H1 (cell line): ENCODE measurements around the gene MYOM1. TPM values are rescaled to one million over a fixed set of nuclear protein-coding genes. Genes with fewer than 3 reads are reported as not detected.

Experiments used
- CTCF ChIA-PET: fragments of 300-600 bp; sonication (Branson Sonifier 250); formaldehyde crosslinking; loops from one replicate; lab custom pipeline; 2021; ENCODE audit not compliant: partially characterized antibody; lab: Charles Lee
- POLR2A ChIA-PET: fragments of 300-600 bp; sonication (Branson Sonifier 250); formaldehyde crosslinking; loops from one replicate; lab custom pipeline; 2021; ENCODE audit warnings: inconsistent platforms; ENCODE audit not compliant: partially characterized antibody; lab: Charles Lee
- DNase-seq, 2 experiments: peaks; one replicate each; pipeline versions ENCODE4 v3.0.0 to v3.0.0-alpha.2; 2010 to 2022; ENCODE audit warnings: low spot score in 2 of 2, low read depth in 1 of 2, mixed read lengths in 1 of 2
- FAIRE-seq: peaks from 2 replicates; lab custom pipeline; 2011; peaks lifted over from hg19 to GRCh38; lab: Jason Lieb, UNC
- H2AFZ ChIP-seq: 2 replicates; pipeline ENCODE4 v1.8.1; 2012; ENCODE audit warnings: low read length, inconsistent platforms
- H2AK5ac ChIP-seq: 2 replicates; pipeline ENCODE4 v1.6.1; 2013; ENCODE audit warnings: low read depth, low read length
- H2BK120ac ChIP-seq: replicated peaks from 2 replicates; pipeline ENCODE3; 2013; ENCODE audit warnings: low read depth, low read length, inconsistent platforms
- H2BK12ac ChIP-seq: 2 replicates; pipeline ENCODE4 v1.6.1; 2013; ENCODE audit warnings: low read depth, low read length
- H2BK15ac ChIP-seq: 2 replicates; pipeline ENCODE4 v1.6.1; 2013; ENCODE audit warnings: low read length
- H2BK20ac ChIP-seq: 2 replicates; pipeline ENCODE4 v1.6.1; 2013; ENCODE audit warnings: low read length
- H2BK5ac ChIP-seq: 2 replicates; pipeline ENCODE4 v1.6.1; 2013; ENCODE audit warnings: low read depth, low read length
- H3K14ac ChIP-seq: 2 replicates; pipeline ENCODE4 v1.6.1; 2013; ENCODE audit warnings: inconsistent platforms; ENCODE audit not compliant: insufficient read length
- H3K18ac ChIP-seq: 2 replicates; pipeline ENCODE4 v1.6.1; 2013; ENCODE audit warnings: low read length; ENCODE audit errors: extremely low read depth
- H3K23ac ChIP-seq: 2 replicates; pipeline ENCODE4 v1.6.1; 2013; ENCODE audit warnings: inconsistent platforms; ENCODE audit not compliant: insufficient read length
- H3K23me2 ChIP-seq: 2 replicates; pipeline ENCODE4 v1.6.1; 2013; ENCODE audit warnings: low read depth, low read length
- H3K27ac ChIP-seq: 2 replicates; pipeline ENCODE4 v1.6.1; 2011; ENCODE audit warnings: low read depth, low read length, inconsistent platforms
- H3K27me3 ChIP-seq, 4 experiments: replicated peaks in 1 of 4; 1 replicate in 1 of 4; 2 replicates in 3 of 4; pipeline versions ENCODE4 v1.6.1 to v1.8.1; 2011 to 2013; ENCODE audit warnings: low read length in 3 of 4, mild to moderate bottlenecking in 3 of 4, inconsistent platforms in 2 of 4, mixed read lengths in 2 of 4, moderate library complexity in 1 of 4; ENCODE audit not compliant: control insufficient read depth in 3 of 4, insufficient read depth in 3 of 4; ENCODE audit errors: extremely low read depth in 1 of 4
- H3K36me3 ChIP-seq, 4 experiments: 2 replicates each; pipeline versions ENCODE4 v1.6.1 to v1.8.1; 2011 to 2013; ENCODE audit warnings: mild to moderate bottlenecking in 4 of 4, low read length in 3 of 4, moderate library complexity in 2 of 4, control low read depth in 1 of 4, inconsistent platforms in 1 of 4; ENCODE audit not compliant: insufficient read depth in 4 of 4, control insufficient read depth in 2 of 4
- H3K4ac ChIP-seq: replicated peaks from 2 replicates; pipeline ENCODE3; 2013; ENCODE audit warnings: low read length, low read depth, mixed read lengths, inconsistent platforms; ENCODE audit not compliant: insufficient read length
- H3K4me1 ChIP-seq, 4 experiments: replicated peaks in 1 of 4; 1 replicate in 1 of 4; 2 replicates in 3 of 4; pipeline versions ENCODE4 v1.6.1 to v1.8.1; 2011 to 2013; ENCODE audit warnings: low read length in 3 of 4, inconsistent platforms in 2 of 4, mixed read lengths in 1 of 4; ENCODE audit not compliant: insufficient read depth in 4 of 4, control insufficient read depth in 3 of 4
- H3K4me2 ChIP-seq, 2 experiments: 2 replicates each; pipeline versions ENCODE4 v1.6.1 to v1.8.1; 2011 to 2013; ENCODE audit warnings: low read depth in 2 of 2, low read length in 2 of 2, control low read depth in 1 of 2, inconsistent platforms in 1 of 2, mild to moderate bottlenecking in 1 of 2; ENCODE audit not compliant: insufficient read depth in 1 of 2
- H3K4me3 ChIP-seq, 4 experiments: fragments of 200-600, 300-600 bp in 1 of 4; sonication (generic), shearing (Covaris generic), sonication (Bioruptor Twin) in 1 of 4; 2 replicates each; pipeline versions ENCODE4 v1.5.1 to v1.8.1; 2011 to 2016; ENCODE audit warnings: low read length in 4 of 4, low read depth in 3 of 4, control low read depth in 2 of 4, inconsistent platforms in 2 of 4, mild to moderate bottlenecking in 2 of 4, mixed read lengths in 1 of 4, moderate library complexity in 1 of 4; ENCODE audit not compliant: insufficient read depth in 2 of 4; ENCODE audit errors: extremely low read depth in 1 of 4
- H3K56ac ChIP-seq: replicated peaks from 2 replicates; pipeline ENCODE3; 2013; ENCODE audit warnings: low read depth, mild to moderate bottlenecking, mixed read lengths, low read length, inconsistent platforms; ENCODE audit not compliant: insufficient read length
- H3K79me1 ChIP-seq: 2 replicates; pipeline ENCODE4 v1.6.1; 2013; ENCODE audit warnings: low read depth, low read length, control low read depth
- H3K79me2 ChIP-seq, 2 experiments: 2 replicates each; pipeline versions ENCODE4 v1.6.1 to v1.8.1; 2012 to 2013; ENCODE audit warnings: low read length in 2 of 2, mild to moderate bottlenecking in 2 of 2, inconsistent platforms in 1 of 2; ENCODE audit not compliant: insufficient read depth in 2 of 2, control insufficient read depth in 1 of 2
- H3K9ac ChIP-seq, 4 experiments: replicated peaks in 1 of 4; 1 replicate in 1 of 4; 2 replicates in 3 of 4; pipeline versions ENCODE4 v1.6.1 to v1.8.1; 2011 to 2013; ENCODE audit warnings: low read depth in 3 of 4, low read length in 3 of 4, control low read depth in 2 of 4, mild to moderate bottlenecking in 2 of 4, moderate library complexity in 2 of 4, inconsistent platforms in 1 of 4; ENCODE audit errors: extremely low read depth in 1 of 4
- H3K9me3 ChIP-seq, 2 experiments: 2 replicates each; pipeline versions ENCODE4 v1.6.1 to v1.8.1; 2012 to 2013; ENCODE audit warnings: mild to moderate bottlenecking in 2 of 2, moderate library complexity in 2 of 2, control low read depth in 1 of 2, inconsistent platforms in 1 of 2, low read depth in 1 of 2, low read length in 1 of 2, mixed read lengths in 1 of 2; ENCODE audit not compliant: insufficient read depth in 2 of 2
- H4K20me1 ChIP-seq, 2 experiments: replicated peaks in 1 of 2; 2 replicates each; pipeline versions ENCODE3 to v1.8.1; 2011 to 2013; ENCODE audit warnings: inconsistent platforms in 2 of 2, low read length in 2 of 2, mild to moderate bottlenecking in 1 of 2; ENCODE audit not compliant: insufficient read depth in 2 of 2, control insufficient read depth in 1 of 2
- H4K5ac ChIP-seq: 2 replicates; pipeline ENCODE4 v1.6.1; 2013; ENCODE audit warnings: low read length, low read depth, mixed read lengths, inconsistent platforms; ENCODE audit not compliant: insufficient read length
- H4K8ac ChIP-seq: 2 replicates; pipeline ENCODE4 v1.8.0; 2013; ENCODE audit warnings: mild to moderate bottlenecking, moderate library complexity, low read length, inconsistent platforms; ENCODE audit not compliant: insufficient read depth; ENCODE audit errors: extremely low read depth
- H4K91ac ChIP-seq: replicated peaks from 2 replicates; pipeline ENCODE3; 2013; ENCODE audit warnings: low read length, mixed read lengths, inconsistent platforms; ENCODE audit not compliant: insufficient read length
- ATF3 ChIP-seq: IDR thresholded peaks from 2 replicates; pipeline ENCODE4 v1.6.1; 2011; ENCODE audit warnings: low read depth, mild to moderate bottlenecking, low read length; ENCODE audit not compliant: insufficient read depth
- BACH1 ChIP-seq: IDR thresholded peaks from 2 replicates; pipeline ENCODE4 v1.6.1; 2012; ENCODE audit warnings: low read length, improper control_type of control experiment
- JUN ChIP-seq: IDR thresholded peaks from 2 replicates; pipeline ENCODE4 v1.6.1; 2011; ENCODE audit warnings: low read depth, mild to moderate bottlenecking, improper control_type of control experiment, low read length
- KDM5A ChIP-seq: fragments of 200-600 bp; IDR thresholded peaks from 2 replicates; pipeline ENCODE4 v1.7.1; 2012; ENCODE audit warnings: mild to moderate bottlenecking, low read length, inconsistent platforms, mixed read lengths
- NANOG ChIP-seq: IDR thresholded peaks from 2 replicates; pipeline ENCODE4 v1.6.1; 2011; ENCODE audit warnings: low read length, low read depth, mild to moderate bottlenecking, inconsistent platforms; ENCODE audit not compliant: insufficient read depth, poor library complexity, severe bottlenecking
- SIX5 ChIP-seq: IDR thresholded peaks from 2 replicates; pipeline ENCODE4 v1.6.1; 2011; ENCODE audit warnings: mild to moderate bottlenecking, low read depth, low read length
- SRF ChIP-seq: IDR thresholded peaks from 2 replicates; pipeline ENCODE4 v1.6.1; 2011; ENCODE audit warnings: mild to moderate bottlenecking, low read depth, low read length, moderate library complexity
- WGBS, 2 experiments: shearing (Covaris generic) in 1 of 2; methylation state at CpG; one replicate each; pipeline versions ENCODE4 v1.1.6 to v1.1.7; 2013 to 2015; ENCODE audit warnings: low lambda C conversion rate in 2 of 2, mixed read lengths in 2 of 2, inconsistent platforms in 1 of 2, low coverage in 1 of 2, missing lambda C conversion rate in 1 of 2; ENCODE audit not compliant: insufficient replicate concordance in 2 of 2, insufficient coverage in 1 of 2, insufficient read length in 1 of 2; ENCODE audit errors: extremely low coverage in 1 of 2, missing lambda C conversion rate in 1 of 2; 5-methylcytosine and 5-hydroxymethylcytosine counted together
- polyA plus RNA-seq, 7 experiments: library from polyadenylated mRNA; depleted of rRNA in 3 of 7; stranded (reverse) in 5 of 7; unstranded in 2 of 7; fragments of >200 nt in 5 of 7; fragments of 200-250 nt in 2 of 7; gene quantifications; 1 replicate in 5 of 7; 2 replicates in 1 of 7; 4 replicates in 1 of 7; pipeline versions ENCODE4 v1.2.1 to v1.2.3, GENCODE V29; 2011 to 2013; ENCODE audit warnings: missing spikeins in 2 of 7, mixed read lengths in 2 of 7
- total RNA-seq: library from RNA; stranded (reverse); fragmentation: NEBNext Ultra II Directional; extraction: Animal tissue kit (Norgen Biotek cat#: 25700); gene quantifications from 2 replicates; pipeline ENCODE4 v1.2.1, GENCODE V29; 2021

The MYOM1 gene
- total and polyA plus RNA-seq, 2 of the 8 experiments (the other 6 are each of a cell fraction or from before 2014, with no cell fraction given): 0.06 to 0.32 TPM

- H4K20me1 ChIP-seq: no peaks in the 10 kb centered on the region
- H2BK5ac ChIP-seq: no peak overlapping the region
- no peak overlapping the region for H4K8ac ChIP-seq
- no peak overlapping the region for H4K5ac ChIP-seq
- no peak overlapping the region for H2BK120ac ChIP-seq
- H4K91ac ChIP-seq: no peak overlapping the region
- no peak overlapping the region for H3K56ac ChIP-seq
- no peaks in the 10 kb centered on the region for H3K23me2 ChIP-seq
- no peak overlapping the region for H2BK12ac ChIP-seq
- 85% methylated on average over 2 of the region's 2 CpGs; no CpG with 5 or more reads in 1 of the 2 experiments for WGBS, 2 experiments
- no peak overlapping the region for H3K14ac ChIP-seq
- no peak overlapping the region for H3K23ac ChIP-seq
- H3K9me3 ChIP-seq: no peaks in the 10 kb centered on the region
- H3K4me2 ChIP-seq: no peak overlapping the region
- H3K4ac ChIP-seq: no peak overlapping the region
- no peak overlapping the region for H3K27ac ChIP-seq
- no peaks in the 10 kb centered on the region for H3K4me1 ChIP-seq
- H3K36me3 ChIP-seq: no peaks in the 10 kb centered on the region
- DNase-seq: no peak
- ChIA-PET POLR2A (interaction anchor here (0.5 kb wide), 1 partner anchor 37 kb away, joined by 3 read pairs; no protein-coding TSS in a partner anchor), CTCF (interaction anchor here (0.6 to 1.5 kb wide), 3 partner anchors 10 to 88 kb away, joined by 3 read pairs; no protein-coding TSS in a partner anchor)
- no peak overlapping the region for H2AK5ac ChIP-seq
- no peaks in the 10 kb centered on the region for H3K79me1 ChIP-seq
- no peak overlapping the region for H2BK15ac ChIP-seq
- no peaks in the 10 kb centered on the region for H3K79me2 ChIP-seq
- H2AFZ ChIP-seq: no peak overlapping the region
- H3K4me3 ChIP-seq: no peak overlapping the region
- no peaks in the 10 kb centered on the region; a peak in 1 of 7 replicates for H3K27me3 ChIP-seq
- no peak overlapping the region for H3K18ac ChIP-seq
- H2BK20ac ChIP-seq: no peak overlapping the region
- H3K9ac ChIP-seq: no peak overlapping the region
- FAIRE-seq: no peak
- TF ChIP-seq BACH1 (no peak), SRF (no peak), JUN (no peak), KDM5A (no peak), SIX5 (no peak), ATF3 (no peak), NANOG (no peak)
Measured at GRCh38 chr18:3157606-3158005, 62.2 kb downstream of the MYOM1 start.
